NCI-H2227 (cell line): Measurements from ENCODE around the gene FFAR2.

Experiments
- DNase-seq: peaks from one replicate; lab custom pipeline; 2025; ENCODE audit not compliant: unreplicated experiment; lab: John Stamatoyannopoulos, UW

FFAR2 gene

DNA sequence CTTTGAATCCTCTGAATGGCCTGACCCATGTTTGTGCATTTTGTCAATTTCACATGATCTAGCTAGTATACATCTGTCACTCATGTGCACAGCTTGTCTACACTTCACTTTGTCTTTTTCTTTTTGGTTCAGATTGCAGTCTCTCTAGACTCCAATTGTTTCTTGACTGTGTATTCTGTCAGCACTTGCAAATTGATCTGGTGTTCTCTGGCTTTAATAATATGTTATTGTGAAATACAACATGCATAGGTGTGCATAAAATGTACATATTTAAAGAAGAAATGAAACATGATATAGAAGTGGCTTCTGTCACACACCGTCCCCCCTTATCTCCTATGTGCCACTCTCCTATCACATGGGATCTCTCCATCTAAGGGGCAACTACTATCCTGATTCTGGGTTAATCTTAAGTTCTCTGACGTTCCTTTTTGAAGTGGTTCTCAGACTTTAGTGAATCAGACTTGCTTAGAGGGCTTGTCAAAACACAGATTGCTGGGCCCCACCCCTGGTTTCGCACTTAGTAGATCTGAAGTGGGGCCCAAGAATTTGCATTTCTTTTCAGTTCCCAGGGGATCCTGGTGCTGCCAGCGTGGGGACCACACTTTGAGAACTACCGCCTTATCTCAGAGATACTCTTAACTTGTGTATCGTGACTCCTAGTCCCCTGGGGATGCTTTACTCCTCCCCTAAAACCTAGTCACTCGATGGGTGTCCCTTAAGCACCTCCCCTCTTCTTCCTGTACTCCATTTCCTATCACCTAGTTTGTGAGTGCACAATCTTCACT, 36.4 kb downstream of the FFAR2 start:
- DNase-seq: no peak

DNA sequence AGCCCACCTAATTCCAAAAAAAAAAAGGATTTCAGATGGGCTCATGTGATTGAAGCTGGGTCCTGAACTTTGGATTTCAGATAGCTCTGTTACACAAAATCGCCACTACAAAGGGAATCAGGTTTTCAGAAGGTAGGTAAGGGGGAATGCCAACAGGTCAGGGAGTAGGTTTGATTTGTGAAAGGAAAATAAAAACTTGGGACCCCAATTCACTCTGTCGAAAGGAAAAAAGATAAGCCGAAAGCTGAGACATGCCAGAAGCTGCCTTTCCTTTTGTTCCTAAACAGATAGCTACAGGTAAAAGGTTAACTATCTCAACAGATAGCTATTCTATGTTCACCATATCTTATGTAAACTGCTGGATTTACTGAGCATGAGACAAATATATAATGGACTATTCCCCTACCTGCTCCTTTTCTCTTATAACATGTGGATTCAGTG, 38.2 kb downstream of the FFAR2 start:
- no peak for DNase-seq

DNA sequence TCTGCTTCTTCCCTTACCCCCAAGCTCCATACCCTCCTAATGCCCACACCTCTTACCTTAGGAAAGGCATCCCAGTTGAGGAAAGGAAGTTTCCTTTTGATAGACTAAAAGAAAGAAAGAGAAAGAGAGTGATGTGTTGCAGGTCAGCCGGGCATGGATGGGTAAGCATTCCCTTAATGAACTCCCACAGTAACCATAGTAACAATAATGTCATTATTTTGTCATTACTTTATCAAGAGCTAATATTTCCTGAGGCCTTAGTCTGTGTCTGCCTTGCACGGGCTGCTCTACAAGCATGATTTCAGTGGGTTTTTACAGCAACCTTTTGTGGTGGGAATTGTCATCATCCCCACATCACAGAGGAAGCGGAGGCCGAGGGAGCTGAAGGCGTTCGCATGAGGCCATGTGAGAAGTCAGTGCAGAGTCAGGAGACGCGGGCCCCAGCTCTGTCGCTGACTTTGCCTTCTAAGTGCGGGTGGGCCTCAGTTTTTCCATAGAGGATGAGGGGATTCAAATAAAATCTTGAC, 39.7 kb downstream of the FFAR2 start:
- DNase-seq: no peak

DNA sequence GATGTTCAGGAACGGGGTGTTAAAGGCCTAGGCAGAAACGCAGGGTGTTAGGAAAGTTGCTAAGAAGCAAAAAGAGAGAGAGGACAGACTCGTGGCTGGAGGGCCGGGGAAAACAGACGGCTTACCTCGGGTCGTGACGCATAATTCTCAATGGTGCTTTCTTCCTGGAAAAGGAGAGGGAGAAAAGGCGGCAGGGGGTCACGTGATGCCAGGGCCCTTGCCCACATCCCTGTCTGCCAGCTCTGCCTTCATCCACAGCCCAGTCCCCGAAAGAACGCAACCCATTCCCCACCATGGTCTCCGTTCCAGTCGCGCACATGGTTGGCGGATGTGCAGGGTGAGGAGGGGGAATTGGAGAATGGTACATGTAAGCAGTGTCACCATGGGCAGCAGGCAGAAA, 40.6 kb downstream of the FFAR2 start:
- no peak for DNase-seq

DNA sequence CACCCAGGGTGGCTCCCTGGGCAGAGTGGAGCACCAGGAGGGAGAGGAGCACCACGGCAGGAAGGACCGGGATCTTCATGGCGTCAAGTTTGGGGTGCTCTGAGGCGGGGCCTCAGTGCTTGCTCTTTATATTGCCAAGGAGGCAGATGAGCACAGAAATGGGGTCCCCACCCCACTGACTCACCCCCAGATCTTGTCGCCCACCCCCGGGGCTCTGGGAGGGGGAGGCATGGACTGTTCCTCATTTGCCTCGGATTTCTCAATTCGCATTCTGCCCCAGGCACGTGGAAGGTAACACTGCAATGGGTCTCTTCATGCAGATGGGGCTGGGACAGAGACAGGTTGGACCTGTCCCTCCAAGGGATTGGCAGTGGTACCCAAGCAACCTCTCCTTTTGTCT, 42.3 kb downstream of the FFAR2 start, which contains the start of gene KRTDAP:
TSS of gene KRTDAP (minus strand) at position 101 of the 400 bp plus-strand sequence. CDS start at position 79, 22 bp downstream.
- DNase-seq: no peak

DNA sequence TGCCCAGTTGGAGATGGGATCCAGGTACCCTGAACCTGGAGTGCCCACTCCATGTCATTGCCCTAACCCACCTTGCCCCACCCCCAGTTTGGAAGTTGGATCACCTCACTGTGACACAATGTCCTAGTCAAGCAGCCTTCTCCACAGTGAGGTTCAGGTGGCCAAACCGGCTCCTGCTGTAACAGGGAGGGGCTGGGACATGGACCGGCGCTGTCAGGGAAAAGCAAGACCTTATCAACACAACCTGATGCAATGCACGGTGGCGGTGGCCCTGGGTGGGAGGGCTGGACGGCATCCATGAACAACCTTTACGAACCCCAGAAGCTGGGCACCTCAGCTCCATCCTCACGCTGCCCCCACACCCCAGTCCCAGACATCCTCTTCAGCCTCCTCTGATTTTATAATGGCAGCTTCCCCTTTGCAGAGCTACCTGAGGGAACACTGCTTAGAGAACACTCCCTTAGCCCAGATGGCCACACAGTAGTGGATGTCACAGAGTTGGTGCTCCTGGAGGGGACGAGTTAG, 43.8 kb downstream of the FFAR2 start:
- DNase-seq: no peak

DNA sequence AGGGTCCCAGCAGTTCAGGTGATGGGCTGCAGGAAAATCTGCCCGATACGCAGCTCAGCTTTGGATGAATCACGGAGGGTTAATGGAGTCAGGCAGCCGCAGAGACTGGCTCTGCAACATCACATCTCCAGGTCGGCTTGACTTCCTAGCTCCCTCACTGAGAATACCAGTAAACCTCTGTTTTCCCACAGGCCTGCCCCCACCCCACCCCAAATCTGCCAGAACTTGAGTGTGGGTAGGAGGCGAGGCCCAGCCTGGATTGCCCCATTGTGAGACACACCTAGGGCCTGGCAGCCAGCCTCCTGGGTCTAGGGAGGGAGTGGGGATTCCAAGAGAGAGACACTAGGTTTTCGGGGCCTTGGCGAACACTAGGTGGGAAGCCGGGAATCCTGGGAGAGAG, 45.9 kb downstream of the FFAR2 start:
- no peak for DNase-seq

DNA sequence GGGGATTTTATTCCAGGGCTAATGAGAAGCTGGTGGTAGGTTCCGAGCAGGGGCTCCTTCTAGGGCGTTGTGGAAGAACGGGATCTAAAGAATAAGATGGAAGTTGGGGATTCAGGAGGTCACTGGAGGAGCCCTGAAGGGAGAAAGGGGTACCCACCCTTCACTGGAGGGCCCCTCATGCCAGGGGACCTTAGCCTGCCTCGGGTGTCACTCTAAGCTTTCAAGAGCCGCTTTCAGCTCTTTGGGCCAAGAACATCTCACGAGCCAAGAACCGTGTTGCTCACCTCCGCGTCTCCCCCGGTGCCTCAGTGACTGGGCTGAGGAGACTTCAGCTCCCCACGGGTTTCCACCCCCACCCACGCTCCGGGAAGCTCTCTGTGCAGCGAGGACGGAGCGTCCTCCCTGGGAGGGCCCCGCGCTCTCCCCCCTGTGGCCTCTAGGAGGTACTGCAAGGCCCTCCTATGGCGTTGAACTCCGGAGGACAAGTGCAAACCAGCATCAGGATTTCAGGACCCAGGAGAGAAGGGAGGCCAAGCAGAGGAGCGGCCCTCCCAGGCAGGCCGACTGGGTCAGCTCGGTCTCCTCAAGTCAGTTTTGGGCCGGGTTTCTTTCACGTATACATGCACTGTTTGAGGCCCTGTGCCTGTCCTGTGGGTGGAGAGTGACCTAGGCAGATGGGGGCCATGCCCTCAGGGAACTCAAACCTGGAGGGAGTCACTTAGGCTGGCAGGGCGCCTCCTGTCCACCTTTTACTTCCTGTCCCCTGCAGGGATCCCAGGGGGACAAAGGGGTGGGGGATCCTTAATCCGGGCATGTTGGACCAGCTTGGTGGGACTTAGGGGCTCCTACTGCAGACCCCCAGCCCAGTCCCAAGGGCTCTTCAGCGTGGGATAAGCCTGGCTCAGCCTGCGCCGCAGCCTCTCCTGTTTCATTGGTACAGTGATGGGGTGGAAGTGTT, 47.3 kb downstream of the FFAR2 start:
- DNase-seq: peak; percentile 95

DNA sequence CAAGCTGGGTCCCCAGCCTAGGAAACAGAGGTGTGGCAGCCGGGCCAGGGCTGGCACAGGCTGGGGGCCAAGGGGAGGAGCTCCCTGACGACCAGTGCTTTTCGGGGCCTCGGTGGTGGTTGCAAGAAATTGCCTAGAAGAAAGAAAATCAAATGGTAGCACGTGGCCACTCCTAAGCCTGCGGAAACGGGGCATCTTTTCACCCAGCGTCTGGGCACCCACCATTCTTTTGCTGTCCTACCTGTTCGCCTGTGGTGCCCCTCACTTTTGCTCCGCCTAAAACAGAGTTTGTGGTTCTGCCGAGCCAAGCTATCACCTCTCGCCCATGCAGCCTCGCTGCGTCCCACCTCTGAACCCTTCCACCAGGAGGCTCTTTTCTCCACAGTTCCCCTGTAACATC, 49.3 kb downstream of the FFAR2 start:
- no peak for DNase-seq

DNA sequence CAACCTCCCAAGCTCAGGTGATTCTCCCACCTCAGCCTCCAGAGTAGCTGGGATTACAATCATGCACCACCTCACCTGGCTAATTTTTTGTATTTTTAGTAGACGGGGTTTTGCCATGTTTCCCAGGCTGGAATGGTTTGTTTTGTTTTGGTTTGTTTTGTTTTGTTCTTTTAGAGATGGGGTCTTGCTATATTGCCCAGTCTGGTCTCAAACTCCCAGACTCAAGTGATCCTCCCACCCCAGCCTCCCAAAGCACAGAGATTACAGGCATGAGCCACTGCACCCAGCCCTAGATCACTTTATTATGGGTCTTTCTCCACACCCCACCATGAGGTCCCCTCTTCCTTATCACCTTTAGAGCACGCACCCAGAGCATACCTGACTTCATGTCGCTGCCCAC, 50.2 kb downstream of the FFAR2 start:
- no peak for DNase-seq

DNA sequence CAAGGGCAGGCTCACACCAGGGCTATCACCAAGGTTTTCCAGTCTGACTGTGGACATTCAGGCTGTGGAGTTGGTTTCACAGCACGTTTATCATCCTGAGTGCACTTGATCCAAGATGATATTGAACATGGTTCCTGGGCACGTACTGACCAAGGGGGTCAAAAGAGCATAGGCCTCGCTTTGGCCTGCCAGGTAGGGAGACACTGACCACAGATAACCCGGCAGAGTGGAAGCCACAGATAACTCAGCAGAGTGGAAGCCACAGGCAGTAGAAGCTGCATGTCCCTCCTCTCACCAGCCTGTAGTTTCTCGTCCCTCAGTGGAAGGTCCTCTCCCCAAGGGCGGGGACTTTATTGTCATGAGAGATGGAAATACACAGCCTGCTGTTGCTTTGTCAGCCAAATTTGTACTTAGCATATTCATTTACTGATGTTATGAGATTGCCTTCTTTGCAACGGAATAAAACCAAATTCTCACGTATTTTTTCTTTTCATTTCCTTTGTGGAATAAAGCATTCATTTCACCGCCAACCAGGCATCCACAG, 51.0 kb downstream of the FFAR2 start:
- DNase-seq: no peak

DNA sequence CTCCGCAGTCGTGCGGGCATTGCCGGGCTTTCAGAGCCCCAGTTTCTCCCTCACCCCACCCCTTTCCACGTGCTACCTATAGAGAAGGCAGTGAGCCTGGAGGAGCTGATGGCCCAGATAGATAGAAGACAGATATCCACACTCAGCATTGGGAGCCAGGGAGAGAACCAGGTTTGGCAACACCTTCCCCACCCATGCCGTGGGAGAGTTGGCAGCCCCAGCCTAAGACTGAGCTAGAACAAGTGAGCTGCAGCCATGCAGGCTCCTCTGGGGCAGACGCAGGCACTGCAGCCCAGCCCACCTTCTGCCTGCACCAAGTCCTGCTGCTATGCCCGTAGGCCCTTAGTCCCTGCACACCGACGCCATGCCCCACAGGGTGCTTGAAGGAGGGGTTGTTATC, 52.6 kb downstream of the FFAR2 start:
- DNase-seq: no peak
